Measurements from ENCODE around the gene DDX23.
"Not testable (repeated sequence)": the region's sequence is repeated elsewhere in the genome, so short reads cannot be mapped to it uniquely, and the experiment has no call there.

Gene DDX23

DNA sequence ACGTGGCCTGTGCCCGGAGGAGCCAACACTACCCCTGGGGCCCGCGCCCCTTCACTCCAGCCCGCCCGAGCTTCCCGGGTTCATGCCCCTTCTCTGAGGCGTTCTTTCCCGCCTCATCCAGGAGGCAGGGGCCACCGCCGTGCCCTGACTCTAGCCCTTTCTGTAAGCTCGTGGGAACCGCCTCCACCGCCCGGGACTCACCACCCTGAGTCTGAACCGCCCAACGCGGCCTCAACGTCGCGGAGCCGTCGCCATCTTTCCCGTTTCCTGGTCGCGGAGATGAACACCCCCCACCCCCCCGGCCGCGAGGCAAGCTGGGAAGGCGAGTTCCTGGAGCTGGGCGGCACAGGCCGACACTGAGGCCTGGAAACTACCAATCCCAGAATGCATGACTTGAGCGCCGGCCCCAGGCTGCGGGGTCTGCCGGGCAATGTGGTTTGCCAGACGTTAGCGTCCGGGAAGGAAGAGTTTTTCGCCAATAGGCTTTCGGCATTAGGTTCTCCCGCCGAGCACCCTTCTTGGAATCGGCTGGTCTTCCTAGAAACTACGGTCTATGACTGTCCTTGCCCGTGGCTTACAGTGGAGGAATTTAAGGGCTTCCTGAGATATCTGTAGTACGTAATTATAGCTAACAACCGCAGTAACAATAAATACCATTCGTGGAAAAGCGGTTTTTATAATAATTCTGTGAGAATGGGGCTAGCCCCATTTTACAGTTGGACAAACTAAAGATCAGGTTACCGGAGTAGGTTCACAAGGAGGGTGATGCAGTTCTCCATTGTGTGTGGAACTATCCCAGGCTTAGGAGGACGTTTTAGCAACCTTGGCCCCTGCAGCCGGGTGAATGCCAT, at the start of gene DDX23:
Gene DDX23 (minus strand): TSS at position 281 of the 851 bp plus-strand sequence. CDS start 6,381 bp downstream, outside the sequence.
- DNase-seq, result peak; percentile 93

DNA sequence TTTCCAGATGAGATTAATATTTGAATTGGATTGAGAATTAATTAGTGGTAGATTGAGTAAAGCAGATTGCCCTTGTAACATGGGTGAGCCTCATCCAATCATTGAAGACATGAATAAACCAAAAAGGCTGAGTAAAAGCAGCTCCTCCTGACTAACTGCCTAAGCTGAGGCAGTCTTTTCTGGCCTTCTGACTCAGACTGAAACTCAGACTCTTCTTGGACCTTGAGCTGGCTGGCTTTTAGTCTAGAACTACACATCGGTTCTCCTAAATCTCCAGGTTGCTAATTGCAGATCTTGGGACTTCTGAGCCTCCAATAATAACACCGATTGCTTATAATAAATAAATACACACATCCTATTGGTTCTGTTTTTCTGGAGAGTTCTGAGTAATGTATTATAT, 49.3 kb upstream of the DDX23 start:
- no peak for DNase-seq

DNA sequence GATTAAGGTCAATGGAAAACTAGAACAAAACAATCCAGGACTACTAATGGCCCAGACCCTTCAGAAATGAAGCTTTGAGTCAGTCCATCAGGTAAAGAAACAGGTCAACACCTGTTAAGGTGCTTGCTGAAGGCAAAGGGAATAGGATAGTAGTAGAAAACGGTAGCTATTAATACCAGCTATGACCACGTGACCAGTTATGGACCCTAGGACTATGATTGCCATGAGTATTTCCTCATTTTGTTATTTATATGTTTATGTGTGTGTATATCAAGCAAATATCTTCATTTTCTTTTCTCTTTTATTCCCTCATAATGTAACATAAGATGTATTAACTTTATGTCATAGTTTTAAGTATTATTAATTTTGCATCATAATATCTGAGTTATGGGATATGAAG, 47.7 kb upstream of the DDX23 start:
- no peak for DNase-seq

DNA sequence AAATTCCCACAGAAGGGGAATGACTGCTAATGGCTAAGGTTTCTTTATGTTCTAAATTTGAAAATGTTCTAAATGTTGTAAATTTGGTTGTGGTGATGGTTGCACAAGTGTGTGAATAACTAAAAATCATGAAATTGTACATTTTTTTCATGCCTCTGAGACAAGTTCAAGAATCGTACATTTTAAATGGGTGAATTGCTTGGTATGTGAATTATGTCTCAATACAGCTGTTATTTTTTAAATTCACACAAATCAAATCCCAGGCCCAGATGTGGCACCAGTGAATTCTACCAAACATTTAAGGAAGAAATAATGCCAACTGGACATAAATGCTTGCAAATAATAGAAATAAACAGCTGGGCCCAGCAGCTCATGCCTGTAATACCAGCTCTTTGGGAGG, 42.3 kb upstream of the DDX23 start:
- DNase-seq, result no peak

DNA sequence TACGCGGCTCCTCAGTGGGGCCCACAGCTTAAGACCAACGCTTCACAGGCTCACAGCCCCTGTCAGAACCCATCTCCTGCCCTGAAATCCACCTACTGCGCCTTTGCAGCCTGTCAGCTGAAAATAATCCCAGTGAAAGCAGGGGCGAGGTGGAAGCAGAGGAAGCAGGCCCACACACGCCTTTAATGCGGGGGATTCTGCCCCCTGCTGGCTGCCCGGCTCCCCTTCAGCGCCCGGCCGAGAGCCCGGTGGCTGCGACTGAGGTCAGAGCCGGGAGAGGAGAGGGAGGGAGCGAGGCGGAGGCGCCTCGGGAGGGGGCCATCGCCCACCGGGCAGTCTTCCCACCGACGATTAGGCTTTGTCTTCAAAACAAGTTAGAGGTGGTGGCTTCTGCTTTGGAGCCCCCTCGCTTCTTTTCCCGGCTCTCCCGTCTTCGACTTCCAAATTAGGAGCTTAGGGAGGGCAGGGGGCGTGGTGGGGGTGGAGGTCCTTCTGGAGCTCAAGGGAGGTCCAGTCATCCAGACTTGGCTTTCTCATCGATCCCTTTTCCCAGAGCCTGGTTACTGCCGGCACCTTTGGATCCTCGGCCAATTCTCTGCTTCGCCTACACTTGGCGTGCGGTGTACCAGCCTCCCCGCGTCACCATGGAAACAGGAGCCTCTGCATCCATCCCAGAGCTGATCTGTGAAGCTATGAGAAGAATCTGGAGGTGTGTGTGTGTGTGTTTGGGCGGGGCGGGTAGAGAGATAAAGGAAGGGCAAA, 38.9 kb upstream of the DDX23 start:
- DNase-seq, result peak; percentile 75

DNA sequence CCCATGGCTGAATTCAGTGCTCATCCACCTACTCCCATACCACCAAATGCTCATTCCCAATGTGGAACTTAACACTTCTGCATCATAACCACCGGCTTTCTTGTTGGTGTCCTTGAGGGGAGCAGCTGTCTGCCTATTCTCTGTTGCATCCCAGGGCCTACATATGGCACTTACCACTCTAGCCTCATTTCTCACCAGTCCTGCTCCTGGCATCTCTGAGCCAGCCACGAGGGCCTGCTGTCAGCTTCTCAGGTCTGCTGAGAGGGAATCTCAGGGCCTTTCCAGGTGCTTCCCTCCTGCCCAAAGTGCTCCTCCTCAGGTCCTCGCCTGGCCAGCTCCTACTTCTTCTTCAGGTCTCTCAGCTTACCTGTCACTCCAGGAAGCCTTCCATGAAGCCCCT, 37.7 kb upstream of the DDX23 start:
- DNase-seq, result no peak

DNA sequence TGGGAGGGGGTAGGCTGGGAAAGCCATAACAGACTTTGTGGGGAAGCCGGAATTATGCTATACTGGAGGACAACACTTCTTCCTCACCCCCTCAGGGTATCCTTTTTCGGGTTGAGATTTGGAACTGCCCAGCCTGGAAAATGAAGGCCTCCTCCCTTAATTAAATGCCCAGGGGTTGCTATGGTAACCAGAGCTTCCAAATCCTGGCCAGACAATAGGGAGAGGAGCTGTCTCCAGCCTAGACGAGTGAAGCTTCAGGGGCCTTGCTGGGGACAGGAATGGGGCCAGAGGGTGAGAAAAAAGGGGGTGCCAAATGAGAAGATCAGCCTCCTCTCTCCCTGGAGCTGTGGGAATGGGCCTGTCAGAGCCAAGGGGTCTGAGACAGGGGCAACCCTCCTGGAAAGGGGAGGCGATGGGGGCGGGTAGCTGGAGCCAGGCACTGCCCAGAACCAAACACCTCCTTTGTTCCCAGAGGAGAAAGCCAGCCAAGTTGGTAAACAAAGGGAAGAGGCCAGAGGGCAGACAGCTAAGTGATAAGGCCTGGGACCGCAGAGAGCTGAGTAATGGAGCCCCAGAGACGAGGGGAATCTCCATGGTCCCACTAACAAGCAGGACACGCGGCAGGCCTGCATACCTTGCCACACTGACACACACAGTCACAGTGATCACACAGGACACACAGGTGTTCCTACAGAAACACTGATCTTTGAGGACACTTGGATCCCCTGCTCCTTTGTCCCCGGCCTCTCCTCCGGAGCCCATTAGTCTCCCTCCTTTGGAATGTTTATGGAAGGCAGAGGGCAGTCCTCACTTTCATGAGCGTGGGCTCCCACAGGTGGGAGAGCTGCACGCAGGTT, 31.6 kb upstream of the DDX23 start:
- no peak for DNase-seq

DNA sequence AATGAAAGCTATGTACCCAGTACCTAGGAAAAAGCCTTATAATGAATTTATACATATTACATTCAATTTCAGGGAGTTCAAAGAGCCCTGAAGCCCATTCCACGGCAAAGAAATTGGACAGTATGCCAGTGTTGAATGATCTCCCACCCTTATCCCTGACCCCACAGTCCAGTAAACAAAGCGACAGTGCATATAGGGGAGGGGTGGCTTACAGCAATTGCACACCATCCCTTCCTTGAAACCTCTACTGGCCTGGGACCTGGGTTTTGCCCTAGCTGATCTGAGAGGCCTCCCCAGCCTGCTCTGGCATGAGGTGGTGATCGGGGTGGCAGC, 31.0 kb upstream of the DDX23 start:
- DNase-seq, result no peak

DNA sequence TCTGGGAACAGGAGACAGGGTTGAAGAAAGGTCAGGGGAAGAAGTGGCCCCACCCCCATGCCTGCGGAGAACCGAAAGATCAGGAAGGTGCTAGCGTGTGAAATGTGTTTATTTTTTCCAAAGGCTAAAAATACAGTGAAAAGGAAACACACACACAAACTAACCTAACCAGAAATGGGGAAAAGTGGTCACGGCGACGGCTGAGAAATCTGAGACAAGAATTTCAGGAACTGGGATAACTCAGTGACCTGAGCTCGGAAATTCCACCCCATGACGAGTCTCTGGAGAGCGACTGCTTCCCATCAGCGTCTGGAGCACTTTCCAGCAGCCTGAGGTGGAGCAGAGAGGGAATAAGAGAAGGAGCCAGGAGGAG, 30.3 kb upstream of the DDX23 start:
- no peak for DNase-seq

DNA sequence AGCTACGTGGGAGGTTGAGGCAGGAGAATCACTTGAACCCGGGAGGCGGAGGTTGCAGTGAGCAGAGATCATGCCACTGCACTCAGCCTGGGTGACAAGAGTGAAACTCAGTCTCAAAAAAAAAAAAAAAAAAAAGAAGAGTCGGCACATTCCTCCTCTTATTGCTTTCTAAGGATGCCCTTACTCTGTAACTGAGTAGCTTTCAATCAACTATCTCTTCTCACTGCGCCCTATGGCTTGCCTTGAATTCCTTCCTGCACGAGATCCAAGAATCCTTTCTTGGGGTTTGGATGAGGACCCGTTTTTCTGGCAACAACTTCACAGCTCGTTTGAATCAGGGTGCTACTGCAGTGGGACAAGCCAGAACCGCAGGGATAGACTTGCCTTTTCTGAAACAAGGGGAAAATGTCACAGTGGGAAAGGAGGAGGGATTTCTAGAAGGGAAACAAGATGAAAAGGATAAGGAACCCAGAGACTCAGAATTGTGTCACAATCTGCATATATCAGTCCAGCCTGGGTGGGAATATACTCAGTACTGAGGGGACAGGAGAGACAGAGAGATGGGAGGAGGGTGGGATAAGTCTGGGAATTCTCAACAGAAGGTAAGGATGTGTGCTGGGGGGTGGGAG, 29.8 kb upstream of the DDX23 start:
- DNase-seq, result no peak

DNA sequence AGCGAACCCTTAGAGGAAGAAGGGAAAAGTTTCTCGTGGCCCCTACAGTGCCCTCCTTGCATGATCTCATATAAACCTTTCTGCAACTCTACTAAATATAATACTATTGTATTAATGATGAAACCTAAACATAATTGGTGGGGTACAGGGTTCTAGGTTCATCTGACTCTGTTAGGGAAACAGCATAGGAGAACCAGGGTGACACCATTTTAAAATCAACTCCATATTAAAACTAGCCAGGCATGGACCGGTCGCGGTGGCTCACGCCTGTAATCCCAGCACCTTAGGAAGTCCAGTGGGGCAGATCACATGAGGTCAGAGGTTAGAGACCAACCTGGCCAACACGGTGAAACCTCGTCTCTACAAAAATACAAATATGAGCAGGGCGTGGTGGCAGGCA, 28.7 kb upstream of the DDX23 start:
- no peak for DNase-seq

DNA sequence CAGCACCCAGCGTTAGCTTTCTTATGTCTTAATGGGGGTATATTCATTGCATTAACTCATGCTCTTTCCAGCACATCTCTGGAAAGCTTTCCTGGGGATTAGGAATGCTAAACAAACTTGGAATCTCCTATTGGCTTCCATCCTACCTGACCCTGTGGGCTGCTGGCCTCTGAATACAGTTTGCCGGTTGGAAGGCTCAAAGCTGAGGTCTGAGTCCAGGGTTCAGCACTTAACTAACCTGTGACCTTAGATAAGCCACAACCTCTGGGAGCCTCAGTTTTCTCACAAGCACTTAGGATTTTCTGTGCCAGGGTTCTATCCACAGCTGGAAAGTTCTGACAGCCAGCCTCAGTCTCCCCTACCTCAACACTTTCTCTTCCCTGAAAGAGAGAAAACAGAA, 26.6 kb upstream of the DDX23 start:
- no peak for DNase-seq

DNA sequence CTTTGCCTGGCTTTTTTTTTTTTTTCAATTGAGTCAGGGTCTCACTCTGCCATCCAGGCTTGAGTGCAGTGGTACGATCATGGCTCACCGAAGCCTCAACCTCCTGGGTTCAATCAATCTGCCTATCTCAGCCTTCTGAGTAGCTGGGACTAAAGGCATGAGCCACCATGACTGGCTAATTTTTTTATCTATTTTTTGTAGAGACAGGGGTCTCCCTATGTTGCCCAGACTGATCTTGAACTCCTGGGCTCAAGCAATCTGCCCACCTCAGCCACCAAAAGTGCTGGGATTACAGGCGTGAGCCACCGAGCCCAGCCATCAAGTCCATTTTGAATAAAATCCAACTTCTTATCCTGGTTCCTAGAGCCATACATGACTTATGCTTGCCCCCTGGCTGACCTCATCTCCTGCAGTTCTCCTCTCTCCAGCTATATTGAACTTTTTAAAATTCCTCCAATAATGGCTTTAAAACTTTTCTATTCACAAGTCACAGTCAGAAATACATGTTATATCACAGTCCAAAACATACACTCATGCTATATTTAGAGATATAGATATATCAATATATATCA, 24.1 kb upstream of the DDX23 start:
- DNase-seq, result no peak

DNA sequence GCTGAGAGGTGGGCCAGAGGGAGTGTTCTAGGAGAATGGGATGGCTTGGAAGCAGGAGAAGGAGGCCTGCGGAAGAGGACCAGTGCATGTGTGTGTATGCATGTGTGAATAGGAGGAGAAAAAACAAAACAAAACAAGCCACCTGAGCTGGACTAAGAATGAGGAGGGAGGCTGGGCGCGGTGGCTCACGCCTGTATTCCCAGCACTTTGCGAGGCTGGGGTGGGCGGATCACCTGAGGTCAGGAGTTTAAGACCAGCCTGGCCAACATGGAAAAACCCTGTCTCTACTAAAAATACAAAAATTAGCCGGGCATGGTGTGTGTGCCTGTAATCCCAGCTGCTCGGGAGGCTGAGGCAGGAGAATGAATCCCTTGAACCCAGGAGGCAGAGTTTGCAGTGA, 21.6 kb upstream of the DDX23 start:
- DNase-seq, result not testable (repeated sequence)

DNA sequence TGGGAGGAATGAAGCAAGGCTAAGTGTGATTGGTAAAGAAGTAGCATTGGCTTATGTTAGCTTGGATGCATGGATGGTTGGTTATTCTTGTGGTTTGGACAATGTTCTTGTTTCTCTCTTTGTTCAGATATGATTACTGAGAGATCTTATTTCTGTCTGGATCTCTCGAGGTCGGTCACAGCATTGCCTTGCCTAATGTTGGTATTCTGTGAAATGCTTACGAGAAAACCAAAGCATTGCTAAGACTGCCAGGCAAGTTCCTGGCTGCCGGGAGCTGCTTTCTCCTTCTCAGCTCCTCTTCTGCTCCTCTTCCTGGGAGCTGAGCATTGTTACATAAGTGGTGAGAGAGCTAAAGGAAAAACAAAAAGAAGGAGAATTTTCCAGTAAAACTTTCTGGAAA, 21.1 kb upstream of the DDX23 start:
- no peak for DNase-seq

DNA sequence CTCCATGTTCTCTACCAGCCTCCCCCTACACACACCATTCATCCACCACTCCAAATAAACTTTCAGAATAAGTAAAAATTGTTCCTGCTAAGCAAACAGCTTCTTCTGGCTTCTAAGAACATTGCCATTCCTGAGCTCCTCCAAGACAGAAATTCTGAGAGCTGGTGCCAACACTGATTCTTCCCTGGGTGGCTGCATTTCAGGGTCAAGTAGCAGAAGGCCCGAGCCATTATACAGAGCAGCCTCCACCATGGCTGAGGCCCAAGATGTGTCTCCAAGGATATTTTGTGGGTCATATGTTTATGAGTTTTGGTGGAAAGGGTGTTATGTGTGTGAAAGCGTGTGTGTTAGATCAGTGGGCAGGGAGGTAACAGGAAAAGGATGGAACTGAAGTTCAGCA, 17.2 kb upstream of the DDX23 start:
- no peak for DNase-seq

DNA sequence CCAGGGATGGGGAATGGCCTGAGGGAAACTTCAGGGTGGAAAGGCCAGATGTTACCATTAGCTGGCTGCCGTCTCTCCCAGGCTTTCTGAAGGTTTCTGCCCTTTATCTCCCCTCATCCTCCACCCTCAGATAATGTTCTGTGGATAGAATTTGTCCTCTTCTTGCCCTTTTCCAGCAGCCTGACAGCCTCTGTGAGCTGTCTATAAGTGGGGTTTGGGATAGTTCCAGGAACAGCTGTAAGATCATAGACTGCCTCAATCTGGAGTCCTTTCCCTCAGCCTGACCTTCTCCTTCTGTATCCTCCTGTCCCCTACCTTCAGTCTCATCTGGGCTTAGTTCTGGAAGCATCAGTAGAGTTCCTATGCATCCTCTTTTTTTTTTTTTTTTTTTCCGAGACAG, 16.5 kb upstream of the DDX23 start:
- DNase-seq, result no peak

DNA sequence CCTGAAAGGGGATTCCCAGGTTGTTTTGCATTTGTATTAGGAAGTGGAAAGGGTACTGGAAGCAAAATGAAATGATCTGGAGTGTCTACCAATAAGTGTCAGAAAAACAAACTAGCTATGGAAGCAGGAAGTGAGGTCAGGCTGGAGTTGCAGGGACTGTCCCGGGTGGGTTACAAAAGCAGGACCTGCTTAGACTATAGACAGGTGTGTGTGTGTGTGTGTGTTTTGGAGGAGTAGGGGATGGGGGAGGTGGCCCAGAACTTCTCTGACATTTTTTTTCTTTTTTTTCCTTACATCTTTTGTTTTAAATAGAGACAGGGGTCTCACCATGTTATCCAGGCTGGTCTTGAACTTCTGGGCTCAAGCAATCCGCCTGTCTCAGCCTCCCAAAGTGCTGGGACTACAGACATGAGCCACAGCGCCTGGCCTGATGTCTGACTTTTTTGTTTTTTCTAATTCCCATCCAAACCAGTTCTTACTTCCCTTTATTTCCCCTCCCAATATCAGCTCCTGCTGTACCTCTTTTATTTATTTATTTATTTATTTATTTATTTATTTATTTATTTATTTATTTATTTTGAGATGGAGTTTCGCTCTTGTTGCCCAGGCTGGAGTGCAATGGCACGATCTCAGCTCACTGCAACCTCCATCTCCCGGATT, 14.2 kb upstream of the DDX23 start:
- DNase-seq, result no peak

DNA sequence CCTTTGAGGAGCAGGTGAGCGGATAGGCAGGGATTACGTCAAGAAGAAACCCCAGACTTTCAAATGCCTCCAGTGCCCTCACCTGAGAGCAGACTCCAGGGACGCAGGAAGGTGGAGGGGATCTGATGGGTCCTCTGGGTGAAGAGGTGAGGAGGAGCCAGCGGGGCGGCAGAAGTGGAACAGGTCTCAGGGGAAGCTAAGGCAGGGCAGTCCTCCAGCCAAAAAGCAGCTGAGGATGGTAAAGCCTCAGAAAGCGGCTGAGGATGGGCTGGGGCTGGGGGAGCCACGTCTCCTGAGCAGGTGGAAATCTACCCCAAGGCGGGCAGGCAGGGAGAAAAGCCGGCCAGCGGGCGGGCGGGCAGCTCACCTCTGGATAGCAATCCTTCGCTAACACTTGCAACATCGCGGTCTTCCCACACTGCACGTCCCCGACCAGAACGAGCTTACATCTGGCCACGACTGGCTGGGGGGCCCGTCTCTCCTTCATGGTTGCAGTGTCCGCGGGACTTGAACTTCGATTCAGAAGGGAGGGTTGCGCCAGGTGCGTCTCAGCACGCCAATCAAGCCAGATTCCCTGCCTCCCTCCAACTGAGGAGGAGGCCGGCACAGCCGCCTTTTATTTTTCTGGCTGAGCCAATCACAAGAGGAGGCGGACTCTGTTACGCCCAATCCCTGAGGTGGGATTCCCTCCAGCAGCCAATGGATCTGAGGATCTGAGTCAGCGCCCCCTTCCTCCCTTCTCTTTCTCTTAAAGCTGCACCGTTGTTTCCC, 13.5 kb upstream of the DDX23 start, which contains the start of gene RND1:
Gene RND1 (minus strand): TSS at position 590 of the 771 bp plus-strand sequence. CDS start 103 bp downstream, at position 487.
- DNase-seq, result peak; percentile 89

DNA sequence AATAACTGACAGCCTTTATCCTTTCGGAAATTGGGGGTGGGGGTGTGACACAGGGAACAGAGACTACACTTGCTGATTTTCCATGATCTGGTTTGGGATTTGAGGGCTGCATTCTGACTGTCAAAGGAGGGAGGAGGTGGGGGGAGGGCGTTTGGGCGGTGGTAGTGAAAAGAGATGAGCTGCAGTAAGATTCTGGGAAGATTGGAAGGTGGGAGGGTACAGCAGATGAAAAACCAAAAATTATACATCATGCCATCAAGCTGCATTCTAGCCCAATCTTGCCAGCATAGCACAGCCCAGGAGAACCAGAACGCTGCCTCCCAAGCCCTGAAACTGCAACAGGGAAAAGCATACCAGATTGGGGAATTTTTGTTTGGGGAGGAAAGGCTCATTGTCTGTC, 11.3 kb upstream of the DDX23 start:
- DNase-seq, result no peak

DNA sequence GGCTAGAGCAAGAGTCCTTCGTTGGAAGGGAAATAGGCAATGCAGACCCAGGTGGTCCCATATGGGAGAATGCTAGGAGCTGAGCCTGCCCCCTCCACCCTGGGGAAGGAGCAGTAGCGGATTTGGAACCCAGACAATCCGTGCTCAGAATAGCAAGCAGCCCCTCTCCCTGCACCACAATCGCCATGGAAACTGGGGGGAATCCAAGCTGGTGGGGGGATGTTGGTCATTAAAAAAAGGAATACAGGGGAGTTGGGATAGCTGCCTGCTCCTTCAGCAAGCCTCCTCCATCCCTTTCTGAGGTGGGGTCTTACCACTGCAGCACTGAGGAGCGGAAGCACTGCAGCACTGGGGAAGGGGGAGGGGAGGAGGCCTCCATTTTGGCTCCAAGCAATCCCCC, 10.8 kb upstream of the DDX23 start:
- no peak for DNase-seq
